Fibroblast of lung (primary cell): ENCODE measurements around the gene RALA. TPM values are rescaled to one million over a fixed set of nuclear protein-coding genes. Genes with fewer than 3 reads are reported as not detected.

ENCODE experiments used
- DNase-seq, 2 donors: peaks; one replicate each; pipeline versions ENCODE4 v3.0.0 to v3.0.0-alpha.2; 2010; ENCODE audit warnings: low read depth in 2 of 2
- H2AFZ ChIP-seq: 2 replicates; pipeline ENCODE4 v1.5.1; 2012; ENCODE audit warnings: low read length, control low read depth, inconsistent platforms
- H3K27ac ChIP-seq: 2 replicates; pipeline ENCODE4 v1.5.1; 2011; ENCODE audit warnings: low read length, control low read depth; ENCODE audit not compliant: insufficient read depth
- H3K27me3 ChIP-seq: 2 replicates; pipeline ENCODE4 v1.5.1; 2011; ENCODE audit warnings: mild to moderate bottlenecking, low read length; ENCODE audit not compliant: control insufficient read depth, insufficient read depth
- H3K36me3 ChIP-seq: 2 replicates; pipeline ENCODE4 v1.5.1; 2011; ENCODE audit warnings: low read length; ENCODE audit not compliant: control insufficient read depth, insufficient read depth
- H3K4me1 ChIP-seq: 2 replicates; pipeline ENCODE4 v1.5.1; 2011; ENCODE audit warnings: low read length; ENCODE audit not compliant: control insufficient read depth, insufficient read depth; ENCODE audit errors: extremely low read depth
- H3K4me2 ChIP-seq: 2 replicates; pipeline ENCODE4 v1.5.1; 2011; ENCODE audit warnings: low read length, control low read depth; ENCODE audit not compliant: insufficient read depth; ENCODE audit errors: extremely low read depth
- H3K4me3 ChIP-seq, 4 experiments: fragments of 200-600 bp in 1 of 4; sonication (generic) in 1 of 4; replicated peaks in 1 of 4; 2 replicates each; pipeline ENCODE4 v1.5.1; 2011 to 2016; ENCODE audit warnings: low read length in 4 of 4, low read depth in 3 of 4, mild to moderate bottlenecking in 3 of 4, control low read depth in 2 of 4, inconsistent platforms in 1 of 4, mixed read lengths in 1 of 4; ENCODE audit not compliant: insufficient read depth in 1 of 4; ENCODE audit errors: control extremely low read depth in 1 of 4
- H3K79me2 ChIP-seq: 2 replicates; pipeline ENCODE4 v1.5.1; 2012; ENCODE audit warnings: mild to moderate bottlenecking, low read length, inconsistent platforms; ENCODE audit not compliant: control insufficient read depth, insufficient read depth
- H3K9ac ChIP-seq: 2 replicates; pipeline ENCODE4 v1.5.1; 2011; ENCODE audit warnings: mild to moderate bottlenecking, low read length, control low read depth; ENCODE audit not compliant: insufficient read depth
- H3K9me3 ChIP-seq: 2 replicates; pipeline ENCODE4 v1.5.1; 2012; ENCODE audit warnings: low read depth, low read length; ENCODE audit not compliant: control insufficient read depth, insufficient read depth
- H4K20me1 ChIP-seq: 2 replicates; pipeline ENCODE4 v1.5.1; 2011; ENCODE audit warnings: low read length; ENCODE audit not compliant: control insufficient read depth, insufficient read depth; ENCODE audit errors: extremely low read depth
- CTCF ChIP-seq, 2 donors: IDR thresholded peaks in 1 of 2; conservative IDR thresholded peaks in 1 of 2; 1 replicate in 1 of 2; 2 replicates in 1 of 2; pipeline ENCODE4 v1.5.1; 2011 to 2012; ENCODE audit warnings: low read length in 2 of 2, control low read depth in 1 of 2, inconsistent platforms in 1 of 2, low read depth in 1 of 2, mild to moderate bottlenecking in 1 of 2
- EZH2 ChIP-seq: IDR thresholded peaks from 2 replicates; pipeline ENCODE4 v1.5.1; 2012; ENCODE audit warnings: low read length, control low read depth, mild to moderate bottlenecking; ENCODE audit errors: missing control alignments
- polyA plus RNA-seq, 2 donors: library from polyadenylated mRNA; depleted of rRNA in 1 of 2; stranded (reverse) in 1 of 2; unstranded in 1 of 2; fragments of >200 nt; gene quantifications; 2 replicates each; pipeline ENCODE4 v1.2.1, GENCODE V29; 2011 to 2012; ENCODE audit warnings: missing spikeins in 1 of 2
- total RNA-seq: library from RNA; depleted of rRNA; stranded (reverse); fragments of >200 nt; gene quantifications from 2 replicates; pipeline ENCODE4 v1.2.1, GENCODE V29; 2014

The RALA gene
- total and polyA plus RNA-seq, 2 donors (not counting 1 experiment from before 2014, with no cell fraction given): 46.1 to 50.9 TPM

DNA sequence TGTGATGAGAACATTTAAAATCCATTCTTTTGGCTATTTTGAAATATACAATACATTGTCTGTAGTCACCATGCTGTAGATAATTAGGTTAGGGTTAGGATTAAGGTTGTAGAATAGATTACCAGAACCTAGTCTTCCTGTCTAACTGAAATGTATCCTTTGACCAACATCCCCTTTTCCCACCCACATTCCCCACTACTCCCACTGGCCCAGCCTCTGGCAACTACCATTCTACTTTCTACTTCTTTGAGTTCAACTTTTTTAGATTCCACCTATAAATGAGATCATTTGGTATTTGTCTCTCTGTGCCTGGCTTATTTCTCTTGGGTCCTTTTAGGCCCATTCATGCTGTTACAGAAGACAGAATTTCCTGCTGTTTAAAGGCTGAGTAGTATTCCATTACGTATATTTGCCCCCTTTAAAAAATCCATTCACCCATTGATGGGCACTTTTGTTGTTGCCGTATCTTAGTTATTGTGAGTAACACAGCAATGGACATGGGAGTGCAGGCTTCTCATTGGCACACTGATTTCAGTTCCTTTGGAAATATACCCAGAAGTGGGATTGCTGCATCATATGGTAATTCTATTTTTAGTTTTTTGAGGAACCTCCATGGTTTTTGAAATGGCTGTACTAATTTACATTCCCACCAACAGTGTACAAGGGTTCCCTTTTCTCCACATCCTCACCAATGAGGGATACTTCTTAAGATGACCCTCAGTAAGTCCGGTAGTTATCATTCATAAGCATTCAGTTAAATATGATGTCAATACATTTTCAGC, 104.0 kb downstream of the RALA start:
- no peak overlapping the region for H3K27ac ChIP-seq
- no peak overlapping the region for H3K4me2 ChIP-seq
- H3K27me3 ChIP-seq: no peaks in the 10 kb centered on the region
- peaks cover under 1% of the 10 kb centered on the region for H3K4me1 ChIP-seq
- H3K36me3 ChIP-seq: no peaks in the 10 kb centered on the region
- no peaks in the 10 kb centered on the region for H4K20me1 ChIP-seq
- no peaks in the 10 kb centered on the region for H3K79me2 ChIP-seq
- H3K9me3 ChIP-seq: no peaks in the 10 kb centered on the region
- H3K4me3 ChIP-seq: no peak overlapping the region
- H2AFZ ChIP-seq: no peak overlapping the region
- no peak for DNase-seq
- no peak overlapping the region for H3K9ac ChIP-seq
- no peak for TF ChIP-seq CTCF (conservative IDR thresholded peaks at IDR 0.05 in 1 of 2, IDR thresholded peaks at IDR 0.05 in 1 of 2; ENCODE audit: low read depth in 1 of 2, low read length in 2 of 2)
- no peak for TF ChIP-seq EZH2

GRCh38 chr7:39732837-39733804, 109.7 kb downstream of the RALA start:
- Histone ChIP-seq H2AFZ (peak overlapping the region; percentile 94), H3K9ac (peak overlapping the region; percentile 82), H3K9me3 (no peaks in the 10 kb centered on the region), H3K36me3 (no peaks in the 10 kb centered on the region), H3K27me3 (no peaks in the 10 kb centered on the region), H3K4me1 (peaks cover 7% of the 10 kb centered on the region), H3K4me2 (peak overlapping the region; percentile 95), H3K4me3 (peak overlapping the region; percentile 59 to 75 (median 66)), H4K20me1 (no peaks in the 10 kb centered on the region), H3K27ac (peak overlapping the region; percentile 98), H3K79me2 (peaks cover 2% of the 10 kb centered on the region)
- no peak for TF ChIP-seq EZH2
- no peak for TF ChIP-seq CTCF (conservative IDR thresholded peaks at IDR 0.05 in 1 of 2, IDR thresholded peaks at IDR 0.05 in 1 of 2; ENCODE audit: low read depth in 1 of 2, low read length in 2 of 2)
- peak; percentile 95 for DNase-seq
